ENCODE results near the gene ZSWIM1. TPM values are rescaled to one million over a fixed set of nuclear protein-coding genes. Genes with fewer than 3 reads are reported as not detected.
A peak's percentile ranks its signal among the peaks of the same experiment; 100 is the strongest.

Gene ZSWIM1
- total and polyA plus RNA-seq, 2 of the 13 experiments (the other 11 are each of a cell fraction or from before 2014, with no cell fraction given), result 9.5 to 11.7 TPM

GRCh38 chr20:45857114-45857881 lies 23.7 kb upstream of the ZSWIM1 start, which contains the start of the genes ACOT8 and ZSWIM3 (continued):
- TF ChIP-seq THAP9 (CRISPR knock-in tag; IDR thresholded peaks at IDR 0.05; ENCODE audit: borderline replicate concordance) (peak; percentile 83; the same call in 1 of the 2 replicates), ZNF577 (CRISPR knock-in tag; IDR thresholded peaks at IDR 0.05; ENCODE audit: borderline replicate concordance, low read depth) (no peak), ZHX1 (CRISPR knock-in tag; IDR thresholded peaks at IDR 0.05; ENCODE audit: low read depth) (no peak), ZNF557 (CRISPR knock-in tag; IDR thresholded peaks at IDR 0.05) (no peak), ZMAT3 (CRISPR knock-in tag; conservative IDR thresholded peaks at IDR 0.05) (peak; percentile 99), CCAR2 (optimal IDR thresholded peaks at IDR 0.05; ENCODE audit: low read depth, low read length) (no peak), AGO1 (IDR thresholded peaks at IDR 0.05; ENCODE audit: low read depth, low read length, poor library complexity, severe bottlenecking) (peak; percentile 81), PRMT3 (CRISPR knock-in tag; IDR thresholded peaks at IDR 0.05; ENCODE audit: borderline replicate concordance, low read depth) (no peak), SOX6 (IDR thresholded peaks at IDR 0.05) (no peak), SOX6 (CRISPR knock-in tag; IDR thresholded peaks at IDR 0.05) (peak; percentile 78), HMG20A (CRISPR knock-in tag; IDR thresholded peaks at IDR 0.05; ENCODE audit: borderline replicate concordance) (0 out of 2 replicates have a peak, but pooled peaks have one; percentile 18), ZFAT (CRISPR knock-in tag; conservative IDR thresholded peaks at IDR 0.05) (no peak), ZNF777 (CRISPR knock-in tag; IDR thresholded peaks at IDR 0.05) (0 out of 2 replicates have a peak, but pooled peaks have one; percentile 4), CTCF (CRISPR knock-in tag; IDR thresholded peaks at IDR 0.05) (0 out of 2 replicates have a peak, but pooled peaks have one; percentile 19), SATB2 (CRISPR knock-in tag; IDR thresholded peaks at IDR 0.05) (peak; percentile 72; the same call in 1 of the 2 replicates), CHCHD3 (CRISPR knock-in tag; IDR thresholded peaks at IDR 0.05) (no peak), RFXANK (CRISPR knock-in tag; IDR thresholded peaks at IDR 0.05) (peak; percentile 48; the same call in 1 of the 2 replicates), SNAI1 (CRISPR knock-in tag; IDR thresholded peaks at IDR 0.05; ENCODE audit: borderline replicate concordance) (peak; percentile 29; the same call in 1 of the 2 replicates), ZNF552 (CRISPR knock-in tag; IDR thresholded peaks at IDR 0.05; ENCODE audit: borderline replicate concordance) (no peak), ZNF850 (CRISPR knock-in tag; conservative IDR thresholded peaks at IDR 0.05) (no peak), ZNF580 (CRISPR knock-in tag; IDR thresholded peaks at IDR 0.05; ENCODE audit: borderline replicate concordance, low read depth) (peak; percentile 71; the same call in 1 of the 2 replicates), KDM5B (CRISPR knock-in tag; IDR thresholded peaks at IDR 0.05; ENCODE audit: borderline replicate concordance) (peak; percentile 94)
